B cell (primary cell): ENCODE measurements around the gene CPM.

Experiments used
- CTCF ChIP-seq: fragments of 200-600 bp; IDR thresholded peaks from one replicate; pipeline ENCODE4 v1.8.0; 2022; ENCODE audit warnings: antibody characterized with exemption, mild to moderate bottlenecking
- EZH2 ChIP-seq: IDR thresholded peaks from 2 replicates; pipeline ENCODE4 v1.6.1; 2012; ENCODE audit warnings: borderline replicate concordance, low read depth, mild to moderate bottlenecking, moderate library complexity, low read length; ENCODE audit not compliant: insufficient read depth, poor library complexity, severe bottlenecking

- no peak for TF ChIP-seq CTCF
- TF ChIP-seq EZH2: no peak
Measured at GRCh38 chr12:68913682-68914081, 19.3 kb downstream of the CPM start.
